ENCODE measurements around the gene OR2L8.

DNA sequence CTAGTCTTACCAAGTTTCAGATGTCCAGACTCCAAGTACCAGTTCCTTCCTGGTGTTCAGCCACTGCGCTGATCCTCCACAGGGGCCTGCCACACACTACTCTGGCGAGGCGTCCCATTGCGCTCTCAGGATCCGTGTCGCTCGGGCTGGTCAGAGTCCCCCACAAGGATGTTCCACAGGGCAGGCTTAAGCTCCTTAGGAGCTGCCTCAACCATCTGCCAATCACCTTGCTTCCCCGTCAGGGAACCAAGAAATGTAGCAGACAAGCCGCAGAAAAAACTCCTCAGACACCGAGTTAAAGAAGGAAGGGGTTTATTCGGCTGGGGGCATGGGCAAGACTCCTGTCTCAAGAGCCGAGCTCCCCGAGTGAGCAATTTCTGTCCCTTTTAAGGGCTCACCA is 43.5 kb upstream of the OR2L8 start:
- TF ChIP-seq, protein P1, sequence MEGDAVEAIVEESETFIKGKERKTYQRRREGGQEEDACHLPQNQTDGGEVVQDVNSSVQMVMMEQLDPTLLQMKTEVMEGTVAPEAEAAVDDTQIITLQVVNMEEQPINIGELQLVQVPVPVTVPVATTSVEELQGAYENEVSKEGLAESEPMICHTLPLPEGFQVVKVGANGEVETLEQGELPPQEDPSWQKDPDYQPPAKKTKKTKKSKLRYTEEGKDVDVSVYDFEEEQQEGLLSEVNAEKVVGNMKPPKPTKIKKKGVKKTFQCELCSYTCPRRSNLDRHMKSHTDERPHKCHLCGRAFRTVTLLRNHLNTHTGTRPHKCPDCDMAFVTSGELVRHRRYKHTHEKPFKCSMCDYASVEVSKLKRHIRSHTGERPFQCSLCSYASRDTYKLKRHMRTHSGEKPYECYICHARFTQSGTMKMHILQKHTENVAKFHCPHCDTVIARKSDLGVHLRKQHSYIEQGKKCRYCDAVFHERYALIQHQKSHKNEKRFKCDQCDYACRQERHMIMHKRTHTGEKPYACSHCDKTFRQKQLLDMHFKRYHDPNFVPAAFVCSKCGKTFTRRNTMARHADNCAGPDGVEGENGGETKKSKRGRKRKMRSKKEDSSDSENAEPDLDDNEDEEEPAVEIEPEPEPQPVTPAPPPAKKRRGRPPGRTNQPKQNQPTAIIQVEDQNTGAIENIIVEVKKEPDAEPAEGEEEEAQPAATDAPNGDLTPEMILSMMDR (conservative IDR thresholded peaks at IDR 0.05; ENCODE audit: low read depth, low read length), result no peak
- TF ChIP-seq EZH2 (IDR thresholded peaks at IDR 0.05; ENCODE audit: low read length, unreplicated experiment) (no peak), EZH2phosphoT487 (IDR thresholded peaks at IDR 0.05; ENCODE audit: borderline replicate concordance, low read length) (no peak)

Data from PC-3 (cell line).